Measurements from ENCODE around the gene ZMYM2. TPM values are rescaled to one million over a fixed set of nuclear protein-coding genes. Genes with fewer than 3 reads are reported as not detected.

Gene ZMYM2
- total RNA-seq, 1 experiment from 2014 or later = 91.1 TPM

DNA sequence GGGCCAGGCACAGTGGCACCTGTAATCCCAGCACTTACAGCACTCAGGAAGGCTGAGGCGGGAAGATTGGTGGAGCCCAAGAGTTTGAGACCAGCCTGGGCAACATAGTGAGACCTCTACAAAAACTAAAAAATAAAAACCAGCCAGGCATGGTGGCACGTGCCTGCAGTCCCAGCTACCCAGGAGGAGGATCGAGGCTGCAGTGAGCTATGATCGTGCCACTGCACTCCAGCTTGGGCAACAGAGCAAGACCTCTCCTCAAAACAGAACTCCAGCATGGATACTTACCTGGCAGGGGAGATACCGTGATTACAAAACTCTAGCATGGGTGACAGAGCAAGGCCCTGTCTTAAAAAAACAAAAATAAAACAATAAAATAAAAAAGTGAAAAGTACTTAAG, 107.0 kb downstream of the ZMYM2 start:
- Histone ChIP-seq H3K27me3 (replicated peaks; ENCODE audit: control insufficient read depth, insufficient read depth, low read length) (no peaks in the 10 kb centered on the region), H3K4me1 (no peaks in the 10 kb centered on the region), H3K9me3 (no peaks in the 10 kb centered on the region), H3K36me3 (ENCODE audit: control insufficient read depth, insufficient read depth, low read length) (peaks cover 3% of the 10 kb centered on the region; the same call in 1 of the 2 replicates), H3K4me3 (ENCODE audit: low read depth, low read length) (no peak overlapping the region)
- Mint-ChIP-seq H3K27me3 (ENCODE audit: insufficient read depth, unreplicated experiment) (no peaks in the 10 kb centered on the region), H3K36me3 (ENCODE audit: insufficient read depth, unreplicated experiment) (peaks cover 54% of the 10 kb centered on the region), H3K4me3 (ENCODE audit: unreplicated experiment) (no peak overlapping the region), H3K9me3 (ENCODE audit: unreplicated experiment) (no peaks in the 10 kb centered on the region), H3K27ac (ENCODE audit: unreplicated experiment) (no peak overlapping the region), H3K4me1 (ENCODE audit: low read depth, unreplicated experiment) (no peaks in the 10 kb centered on the region)
- DNase-seq = no peak
- ChIA-PET CTCF (no interaction called here), POLR2A (no interaction called here)
- TF ChIP-seq, protein P1, sequence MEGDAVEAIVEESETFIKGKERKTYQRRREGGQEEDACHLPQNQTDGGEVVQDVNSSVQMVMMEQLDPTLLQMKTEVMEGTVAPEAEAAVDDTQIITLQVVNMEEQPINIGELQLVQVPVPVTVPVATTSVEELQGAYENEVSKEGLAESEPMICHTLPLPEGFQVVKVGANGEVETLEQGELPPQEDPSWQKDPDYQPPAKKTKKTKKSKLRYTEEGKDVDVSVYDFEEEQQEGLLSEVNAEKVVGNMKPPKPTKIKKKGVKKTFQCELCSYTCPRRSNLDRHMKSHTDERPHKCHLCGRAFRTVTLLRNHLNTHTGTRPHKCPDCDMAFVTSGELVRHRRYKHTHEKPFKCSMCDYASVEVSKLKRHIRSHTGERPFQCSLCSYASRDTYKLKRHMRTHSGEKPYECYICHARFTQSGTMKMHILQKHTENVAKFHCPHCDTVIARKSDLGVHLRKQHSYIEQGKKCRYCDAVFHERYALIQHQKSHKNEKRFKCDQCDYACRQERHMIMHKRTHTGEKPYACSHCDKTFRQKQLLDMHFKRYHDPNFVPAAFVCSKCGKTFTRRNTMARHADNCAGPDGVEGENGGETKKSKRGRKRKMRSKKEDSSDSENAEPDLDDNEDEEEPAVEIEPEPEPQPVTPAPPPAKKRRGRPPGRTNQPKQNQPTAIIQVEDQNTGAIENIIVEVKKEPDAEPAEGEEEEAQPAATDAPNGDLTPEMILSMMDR (IDR thresholded peaks at IDR 0.05; ENCODE audit: insufficient read depth in 1 of 2, low read depth in 1 of 2, low read length in 1 of 2, severe bottlenecking in 1 of 2, unreplicated experiment in 1 of 2) = no peak
- no TSS peak for BruUV-seq (replicated peaks)
- intact Hi-C loops (cut with micrococcal nuclease; ENCODE audit: unreplicated experiment) = loop anchor here (10.0 kb wide), 1 partner anchor 201 kb away; the partner anchor contains the start of gene ZMYM5

DNA sequence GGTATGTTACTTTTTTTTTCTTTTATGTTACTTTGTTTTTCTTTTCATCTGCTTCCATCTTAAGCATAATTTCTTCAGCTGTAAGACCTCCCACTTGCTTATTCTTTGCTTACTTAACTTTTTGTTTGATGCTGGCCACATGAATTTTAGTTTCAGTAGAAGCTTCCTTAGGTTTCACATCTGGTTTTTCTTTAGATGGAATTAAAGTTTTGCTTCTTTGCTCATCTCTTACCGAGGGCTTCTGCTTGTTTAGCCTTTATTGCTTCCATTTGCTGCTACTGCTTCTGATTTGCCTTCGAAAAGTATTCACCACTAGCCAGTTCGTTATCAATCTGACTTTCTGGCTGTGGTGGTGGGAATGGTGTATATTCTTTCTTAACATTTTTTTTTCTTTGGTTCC, 111.4 kb downstream of the ZMYM2 start:
- Mint-ChIP-seq H3K4me1 (ENCODE audit: low read depth, unreplicated experiment) (peaks cover 8% of the 10 kb centered on the region), H3K27me3 (ENCODE audit: insufficient read depth, unreplicated experiment) (no peaks in the 10 kb centered on the region), H3K4me3 (ENCODE audit: unreplicated experiment) (no peak overlapping the region), H3K36me3 (ENCODE audit: insufficient read depth, unreplicated experiment) (peaks cover 69% of the 10 kb centered on the region), H3K27ac (ENCODE audit: unreplicated experiment) (no peak overlapping the region), H3K9me3 (ENCODE audit: unreplicated experiment) (no peaks in the 10 kb centered on the region)
- ChIA-PET POLR2A (no interaction called here), CTCF (no interaction called here)
- H3K4me3 ChIP-seq (ENCODE audit: low read depth, low read length) = no peak overlapping the region
- no TSS peak for BruUV-seq (replicated peaks)
- intact Hi-C loops (cut with micrococcal nuclease; ENCODE audit: unreplicated experiment) = loop anchor here (10.0 kb wide), 1 partner anchor 205 kb away; the partner anchor contains the start of gene ZMYM5
- H3K9me3 ChIP-seq = no peaks in the 10 kb centered on the region
- no peaks in the 10 kb centered on the region for H3K27me3 ChIP-seq (replicated peaks; ENCODE audit: control insufficient read depth, insufficient read depth, low read length)
- peaks cover 4% of the 10 kb centered on the region; the same call in 1 of the 2 replicates for H3K36me3 ChIP-seq (ENCODE audit: control insufficient read depth, insufficient read depth, low read length)
- peaks cover 12% of the 10 kb centered on the region for H3K4me1 ChIP-seq
- DNase-seq = no peak
- TF ChIP-seq, protein P1 (IDR thresholded peaks at IDR 0.05; ENCODE audit: insufficient read depth in 1 of 2, low read depth in 1 of 2, low read length in 1 of 2, severe bottlenecking in 1 of 2, unreplicated experiment in 1 of 2) = no peak

DNA sequence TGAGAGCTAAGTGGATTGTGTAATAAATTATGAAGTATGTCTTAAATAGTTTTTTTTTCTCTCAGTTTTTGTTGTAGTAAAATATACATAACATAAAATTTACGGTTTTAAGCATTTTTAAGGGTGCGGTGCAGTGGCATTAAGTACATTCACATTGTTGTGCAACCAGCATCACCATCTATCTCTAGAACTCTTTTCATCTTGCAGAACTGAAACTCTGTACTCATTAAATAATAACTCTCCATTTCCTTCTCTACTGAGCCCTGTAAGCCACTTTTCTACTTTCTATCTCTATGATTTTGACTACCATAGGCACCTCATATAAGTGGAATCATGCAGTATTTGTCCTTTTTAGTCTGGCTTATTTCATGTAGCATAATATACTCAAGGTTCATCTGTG, 115.2 kb downstream of the ZMYM2 start:
- ChIA-PET CTCF (no interaction called here), POLR2A (no interaction called here)
- Mint-ChIP-seq H3K4me3 (ENCODE audit: unreplicated experiment) (no peak overlapping the region), H3K27me3 (ENCODE audit: insufficient read depth, unreplicated experiment) (no peaks in the 10 kb centered on the region), H3K36me3 (ENCODE audit: insufficient read depth, unreplicated experiment) (peaks cover 80% of the 10 kb centered on the region), H3K4me1 (ENCODE audit: low read depth, unreplicated experiment) (peaks cover 21% of the 10 kb centered on the region), H3K27ac (ENCODE audit: unreplicated experiment) (no peak overlapping the region), H3K9me3 (ENCODE audit: unreplicated experiment) (no peaks in the 10 kb centered on the region)
- TF ChIP-seq, protein P1 (IDR thresholded peaks at IDR 0.05; ENCODE audit: insufficient read depth in 1 of 2, low read depth in 1 of 2, low read length in 1 of 2, severe bottlenecking in 1 of 2, unreplicated experiment in 1 of 2) = no peak
- DNase-seq = no peak
- intact Hi-C loops (cut with micrococcal nuclease; ENCODE audit: unreplicated experiment) = no loop called here
- Histone ChIP-seq H3K4me1 (peaks cover 16% of the 10 kb centered on the region), H3K36me3 (ENCODE audit: control insufficient read depth, insufficient read depth, low read length) (peaks cover 5% of the 10 kb centered on the region; the same call in 1 of the 2 replicates), H3K27me3 (replicated peaks; ENCODE audit: control insufficient read depth, insufficient read depth, low read length) (no peaks in the 10 kb centered on the region), H3K9me3 (no peaks in the 10 kb centered on the region), H3K4me3 (ENCODE audit: low read depth, low read length) (no peak overlapping the region)
- no TSS peak for BruUV-seq (replicated peaks)

All from Caco-2 (cell line).